K562 (cell line): ENCODE results near the gene KRTAP20-1. TPM values are rescaled to one million over a fixed set of nuclear protein-coding genes. Genes with fewer than 3 reads are reported as not detected.

Source experiments
- HMG20A ChIP-seq: fragments of 450-650 bp; formaldehyde crosslinking; conservative IDR thresholded peaks from 2 replicates; pipeline ENCODE4 v1.4.0; 2020; ENCODE audit warnings: mild to moderate bottlenecking, mixed read lengths
- ZBTB40 ChIP-seq, 2 experiments: fragments of 450-650 bp in 1 of 2; sonication (generic) in 1 of 2; formaldehyde crosslinking in 1 of 2; IDR thresholded peaks; 2 replicates each; pipeline versions ENCODE4 v1.7.1 to v1.9.0; 2016 to 2022; ENCODE audit warnings: inconsistent platforms in 1 of 2, mild to moderate bottlenecking in 1 of 2, missing genetic modification reagents in 1 of 2
- ZNF3 ChIP-seq: fragments of 250-450 bp; sonication (Bioruptor Pico); IDR thresholded peaks from 2 replicates; pipeline ENCODE4 v1.5.0; 2021; ENCODE audit warnings: mild to moderate bottlenecking, moderate library complexity
- polyA plus RNA-seq, 8 experiments: library from polyadenylated mRNA; depleted of rRNA in 4 of 8; stranded (reverse) in 5 of 8; unstranded in 3 of 8; fragments of >200 nt; fragmentation: Nextera tagmentation in 2 of 8; fragmentation: Illumina TruSeq in 1 of 8; extraction: Ambion mirVana in 2 of 8; extraction: Trizol in 1 of 8; gene quantifications; 2 replicates each; pipeline versions ENCODE4 v1.2.1 to v1.2.3, GENCODE V29; 2011 to 2014; ENCODE audit warnings: inconsistent platforms in 1 of 8, missing spikeins in 1 of 8
- total RNA-seq, 7 experiments: library from RNA; depleted of rRNA in 6 of 7; stranded (reverse); fragments of >200 nt in 6 of 7; fragmentation: Illumina TruSeq in 2 of 7; extraction: Trizol in 2 of 7; gene quantifications; 2 replicates each; pipeline versions ENCODE4 v1.2.1 to v1.2.3, GENCODE V29; 2011 to 2021; ENCODE audit warnings: low replicate concordance in 1 of 7

Gene KRTAP20-1
- total and polyA plus RNA-seq, 9 of the 15 experiments (the other 6 are each of a cell fraction or from before 2014, with no cell fraction given): not detected

- no peak for TF ChIP-seq ZBTB40 (IDR thresholded peaks at IDR 0.05)
- no peak for TF ChIP-seq ZBTB40 (CRISPR knock-in tag; IDR thresholded peaks at IDR 0.05)
- no peak for TF ChIP-seq HMG20A
- TF ChIP-seq ZNF3 (CRISPR knock-in tag): no peak
Measured at GRCh38 chr21:30623362-30623761, 7.1 kb downstream of the KRTAP20-1 start (continued).
